Measurements from ENCODE around the gene SPCS3.

SPCS3 gene

GRCh38 chr4:176319704-176320339 lies at the start of gene SPCS3:
Gene SPCS3, plus strand, starts transcription at chr4:176319966. Its CDS starts 111 bp downstream, at chr4:176320077.
- H3K4me1 ChIP-seq (ENCODE audit: control insufficient read depth, low read length), result peaks cover 44% of the 10 kb centered on the region
- peak within 1 kb of the TSS; percentile 82 for H3K4me2 ChIP-seq (ENCODE audit: low read length)
- H4K20me1 ChIP-seq (ENCODE audit: control insufficient read depth, insufficient read depth, low read depth, low read length), result peaks cover 30% of the 10 kb centered on the region; the same call in 1 of the 2 replicates
- H3K4me3 ChIP-seq (ENCODE audit: low read length), result peak within 1 kb of the TSS; percentile 73
- no peaks in the 10 kb centered on the region for H3K27me3 ChIP-seq (ENCODE audit: control insufficient read depth, low read length)
- TF ChIP-seq EZH2phosphoT487 (IDR thresholded peaks at IDR 0.05; ENCODE audit: borderline replicate concordance, low read length) (no peak), CTCF (IDR thresholded peaks at IDR 0.05; ENCODE audit: low read depth, low read length, poor library complexity, severe bottlenecking) (no peak)
- H3K27ac ChIP-seq (ENCODE audit: low read depth, low read length), result peak within 1 kb of the TSS; percentile 88
- peaks cover 64% of the 10 kb centered on the region for H3K79me2 ChIP-seq (ENCODE audit: control insufficient read depth, low read length)
- H3K9me3 ChIP-seq (ENCODE audit: control insufficient read depth, insufficient read depth, low read length), result no peaks in the 10 kb centered on the region
- no peaks in the 10 kb centered on the region for H3K9me2 ChIP-seq (replicated peaks; ENCODE audit: control insufficient read depth, low read length)
- peaks cover 46% of the 10 kb centered on the region for H3K36me3 ChIP-seq (ENCODE audit: control insufficient read depth, low read length)
- H3F3A ChIP-seq (ENCODE audit: control insufficient read depth, insufficient read depth), result peaks cover 4% of the 10 kb centered on the region

DNA sequence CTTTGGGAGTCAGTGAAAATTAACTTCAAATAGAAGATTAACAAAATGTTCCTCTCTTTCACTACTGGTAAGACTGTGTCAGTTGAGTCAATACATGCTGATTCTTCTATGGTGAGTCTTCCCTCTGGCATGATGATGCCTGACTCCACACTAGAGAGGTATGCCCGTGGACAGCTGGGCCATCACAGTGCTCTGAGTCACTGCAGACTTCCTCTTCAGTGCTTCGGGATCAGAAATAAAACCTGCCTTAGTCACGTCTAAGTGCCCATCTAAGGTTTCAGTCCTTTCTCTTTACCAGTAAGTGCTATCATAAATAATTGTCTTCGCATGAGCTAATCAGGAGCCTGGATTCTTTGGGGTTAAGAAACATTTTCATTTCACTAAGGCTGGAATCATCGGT lies 49.1 kb upstream of the SPCS3 start:
- H3K4me3 ChIP-seq (ENCODE audit: low read length), result no peak overlapping the region
- no peaks in the 10 kb centered on the region for H3F3A ChIP-seq (ENCODE audit: control insufficient read depth, insufficient read depth)
- H3K4me2 ChIP-seq (ENCODE audit: low read length), result no peak overlapping the region
- no peak for TF ChIP-seq CTCF (IDR thresholded peaks at IDR 0.05; ENCODE audit: low read depth, low read length, poor library complexity, severe bottlenecking)
- no peak for TF ChIP-seq EZH2phosphoT487 (IDR thresholded peaks at IDR 0.05; ENCODE audit: borderline replicate concordance, low read length)
- H3K27me3 ChIP-seq (ENCODE audit: control insufficient read depth, low read length), result no peaks in the 10 kb centered on the region
- H4K20me1 ChIP-seq (ENCODE audit: control insufficient read depth, insufficient read depth, low read depth, low read length), result no peaks in the 10 kb centered on the region
- no peaks in the 10 kb centered on the region for H3K9me3 ChIP-seq (ENCODE audit: control insufficient read depth, insufficient read depth, low read length)
- H3K36me3 ChIP-seq (ENCODE audit: control insufficient read depth, low read length), result no peaks in the 10 kb centered on the region
- H3K4me1 ChIP-seq (ENCODE audit: control insufficient read depth, low read length), result no peaks in the 10 kb centered on the region
- H3K79me2 ChIP-seq (ENCODE audit: control insufficient read depth, low read length), result no peaks in the 10 kb centered on the region
- no peak overlapping the region for H3K27ac ChIP-seq (ENCODE audit: low read depth, low read length)
- H3K9me2 ChIP-seq (replicated peaks; ENCODE audit: control insufficient read depth, low read length), result no peaks in the 10 kb centered on the region

DNA sequence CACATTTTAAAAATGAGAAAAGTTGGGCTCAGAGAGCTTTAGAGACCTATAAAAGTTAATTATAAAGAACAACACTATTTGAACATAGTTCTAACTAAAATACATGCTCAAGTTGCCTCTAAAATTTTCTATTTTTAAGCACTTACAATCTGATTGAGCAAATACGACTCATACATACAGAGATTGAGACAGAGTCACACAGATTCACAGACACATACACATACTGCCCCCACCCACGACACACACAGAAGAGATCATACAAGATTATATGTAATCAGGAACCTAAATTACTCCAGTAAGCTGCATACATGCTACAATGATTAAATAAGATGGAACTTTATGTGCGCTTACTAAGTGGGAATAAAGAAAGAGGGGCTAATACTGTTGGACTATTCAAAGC lies 48.0 kb upstream of the SPCS3 start:
- TF ChIP-seq EZH2phosphoT487 (IDR thresholded peaks at IDR 0.05; ENCODE audit: borderline replicate concordance, low read length) (no peak), CTCF (IDR thresholded peaks at IDR 0.05; ENCODE audit: low read depth, low read length, poor library complexity, severe bottlenecking) (no peak)
- Histone ChIP-seq H3K4me2 (ENCODE audit: low read length) (no peak overlapping the region), H3K27ac (ENCODE audit: low read depth, low read length) (no peak overlapping the region), H3K36me3 (ENCODE audit: control insufficient read depth, low read length) (no peaks in the 10 kb centered on the region), H3K79me2 (ENCODE audit: control insufficient read depth, low read length) (no peaks in the 10 kb centered on the region), H3K4me3 (ENCODE audit: low read length) (no peak overlapping the region), H3K9me3 (ENCODE audit: control insufficient read depth, insufficient read depth, low read length) (no peaks in the 10 kb centered on the region), H3K4me1 (ENCODE audit: control insufficient read depth, low read length) (no peaks in the 10 kb centered on the region), H4K20me1 (ENCODE audit: control insufficient read depth, insufficient read depth, low read depth, low read length) (no peaks in the 10 kb centered on the region), H3F3A (ENCODE audit: control insufficient read depth, insufficient read depth) (no peaks in the 10 kb centered on the region), H3K27me3 (ENCODE audit: control insufficient read depth, low read length) (no peaks in the 10 kb centered on the region), H3K9me2 (replicated peaks; ENCODE audit: control insufficient read depth, low read length) (no peaks in the 10 kb centered on the region)

All from DOHH2 (cell line).